ENCODE results near the gene GPR68. TPM values are rescaled to one million over a fixed set of nuclear protein-coding genes. Genes with fewer than 3 reads are reported as not detected.

GPR68 gene
- total and polyA plus RNA-seq, 2 donors (not counting 1 experiment from before 2014, with no cell fraction given), result 0.31 to 0.34 TPM

DNA sequence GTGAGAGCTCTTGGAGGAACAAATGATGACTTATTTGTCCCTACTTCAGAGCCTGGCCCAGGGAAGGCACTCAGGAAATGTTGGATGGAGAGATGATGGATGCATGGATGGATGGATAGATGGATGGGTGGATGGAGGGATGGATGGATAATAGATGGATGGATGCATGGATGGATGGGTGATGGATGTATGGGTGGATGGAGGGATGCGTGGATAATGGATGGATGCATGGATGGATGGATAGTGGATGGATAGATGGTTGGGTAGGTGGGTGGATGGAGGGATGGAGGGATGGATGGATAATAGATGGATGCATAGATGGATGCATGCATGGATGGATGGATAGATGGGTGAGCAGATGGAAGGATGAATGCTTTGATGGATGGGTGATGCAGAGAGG lies 23.2 kb downstream of the GPR68 start:
- Histone ChIP-seq H3K36me3 (replicated peaks in 1 of 2; ENCODE audit: control extremely low read depth in 1 of 2, control insufficient read depth in 1 of 2, extremely low read depth in 1 of 2, insufficient read depth in 2 of 2, low read length in 1 of 2) (peaks cover 0 to 43% of the 10 kb centered on the region in 2 experiments), H3K4me3 (ENCODE audit: control extremely low read depth in 1 of 5, extremely low read depth in 1 of 5, insufficient read depth in 1 of 5, low read depth in 2 of 5, low read length in 4 of 5) (no peak overlapping the region), H3K27me3 (replicated peaks in 1 of 4; ENCODE audit: control extremely low read depth in 1 of 4, control insufficient read depth in 3 of 4, insufficient read depth in 4 of 4, low read length in 3 of 4) (no peaks in the 10 kb centered on the region), H4K20me1 (ENCODE audit: control insufficient read depth, insufficient read depth, low read length, poor library complexity, severe bottlenecking) (no peaks in the 10 kb centered on the region), H2AFZ (ENCODE audit: insufficient read depth, low read depth, low read length, poor library complexity, severe bottlenecking) (no peak overlapping the region), H3K27ac (ENCODE audit: low read length in 2 of 2) (no peak overlapping the region), H3K9ac (ENCODE audit: low read length) (no peak overlapping the region), H3K4me1 (ENCODE audit: control insufficient read depth in 2 of 2, insufficient read depth in 2 of 2, low read length in 2 of 2) (peaks cover 3 to 4% of the 10 kb centered on the region in 2 donors), H3K79me2 (ENCODE audit: control insufficient read depth, insufficient read depth, low read length) (no peaks in the 10 kb centered on the region), H3K9me3 (ENCODE audit: control extremely low read depth in 1 of 3, control insufficient read depth in 2 of 3, insufficient read depth in 1 of 3, low read length in 2 of 3) (no peaks in the 10 kb centered on the region), H3K4me2 (replicated peaks; ENCODE audit: low read depth, low read length, poor library complexity, severe bottlenecking) (no peak overlapping the region)
- no peak for DNase-seq
- ATAC-seq (ENCODE audit: low read depth), result no peak
- ChIA-PET CTCF (no interaction called here), POLR2A (no interaction called here)
- intact Hi-C loops (cut with micrococcal nuclease), result no loop called here
- no peaks in the 10 kb centered on the region for H3K9me3 Mint-ChIP-seq (ENCODE audit: insufficient read depth)
- TF ChIP-seq, protein P1, sequence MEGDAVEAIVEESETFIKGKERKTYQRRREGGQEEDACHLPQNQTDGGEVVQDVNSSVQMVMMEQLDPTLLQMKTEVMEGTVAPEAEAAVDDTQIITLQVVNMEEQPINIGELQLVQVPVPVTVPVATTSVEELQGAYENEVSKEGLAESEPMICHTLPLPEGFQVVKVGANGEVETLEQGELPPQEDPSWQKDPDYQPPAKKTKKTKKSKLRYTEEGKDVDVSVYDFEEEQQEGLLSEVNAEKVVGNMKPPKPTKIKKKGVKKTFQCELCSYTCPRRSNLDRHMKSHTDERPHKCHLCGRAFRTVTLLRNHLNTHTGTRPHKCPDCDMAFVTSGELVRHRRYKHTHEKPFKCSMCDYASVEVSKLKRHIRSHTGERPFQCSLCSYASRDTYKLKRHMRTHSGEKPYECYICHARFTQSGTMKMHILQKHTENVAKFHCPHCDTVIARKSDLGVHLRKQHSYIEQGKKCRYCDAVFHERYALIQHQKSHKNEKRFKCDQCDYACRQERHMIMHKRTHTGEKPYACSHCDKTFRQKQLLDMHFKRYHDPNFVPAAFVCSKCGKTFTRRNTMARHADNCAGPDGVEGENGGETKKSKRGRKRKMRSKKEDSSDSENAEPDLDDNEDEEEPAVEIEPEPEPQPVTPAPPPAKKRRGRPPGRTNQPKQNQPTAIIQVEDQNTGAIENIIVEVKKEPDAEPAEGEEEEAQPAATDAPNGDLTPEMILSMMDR (IDR thresholded peaks at IDR 0.05), result no peak
- TF ChIP-seq EZH2 (IDR thresholded peaks at IDR 0.05; ENCODE audit: borderline replicate concordance, insufficient read depth, low read depth, low read length, poor library complexity, severe bottlenecking), result no peak
- H3K27ac Mint-ChIP-seq, result no peak overlapping the region
- 100% methylated on average over 1 of the region's 1 CpG for WGBS (ENCODE audit: insufficient coverage)
- no peaks in the 10 kb centered on the region for H3K27me3 Mint-ChIP-seq
- H3K4me1 Mint-ChIP-seq, result peaks cover 5% of the 10 kb centered on the region
- no peak overlapping the region for H3K4me3 Mint-ChIP-seq

DNA sequence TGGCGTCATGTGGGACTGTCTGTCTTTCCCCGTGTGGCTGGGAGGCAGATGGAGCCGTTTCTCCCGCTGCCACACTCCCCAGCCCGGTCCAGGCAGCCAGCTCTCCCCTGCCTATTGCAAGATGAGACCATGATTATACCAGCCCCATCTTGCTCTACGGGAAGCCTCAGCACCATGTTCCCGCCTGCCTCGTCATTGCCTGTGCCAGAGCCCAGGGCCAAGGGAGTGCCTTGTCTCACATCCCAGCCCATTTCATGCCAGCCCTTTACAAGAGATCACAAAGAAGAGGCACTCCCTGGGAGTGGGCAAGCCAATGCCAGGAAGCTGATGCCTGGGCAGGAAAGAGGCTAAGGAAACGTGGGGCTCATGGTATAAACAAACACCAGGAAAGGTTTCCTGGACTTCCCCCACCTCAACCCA lies 23.9 kb downstream of the GPR68 start:
- no peak overlapping the region for H3K9ac ChIP-seq (ENCODE audit: low read length)
- H3K4me1 ChIP-seq (ENCODE audit: control insufficient read depth in 2 of 2, insufficient read depth in 2 of 2, low read length in 2 of 2), result no peaks in the 10 kb centered on the region
- Mint-ChIP-seq H3K27me3 (no peaks in the 10 kb centered on the region), H3K27ac (no peak overlapping the region), H3K9me3 (ENCODE audit: insufficient read depth) (no peaks in the 10 kb centered on the region), H3K4me3 (no peak overlapping the region), H3K4me1 (no peaks in the 10 kb centered on the region)
- no peak overlapping the region for H2AFZ ChIP-seq (ENCODE audit: insufficient read depth, low read depth, low read length, poor library complexity, severe bottlenecking)
- peaks cover 0 to 49% of the 10 kb centered on the region in 2 experiments for H3K36me3 ChIP-seq (replicated peaks in 1 of 2; ENCODE audit: control extremely low read depth in 1 of 2, control insufficient read depth in 1 of 2, extremely low read depth in 1 of 2, insufficient read depth in 2 of 2, low read length in 1 of 2)
- H3K9me3 ChIP-seq (ENCODE audit: control extremely low read depth in 1 of 3, control insufficient read depth in 2 of 3, insufficient read depth in 1 of 3, low read length in 2 of 3), result no peaks in the 10 kb centered on the region
- H3K4me2 ChIP-seq (replicated peaks; ENCODE audit: low read depth, low read length, poor library complexity, severe bottlenecking), result no peak overlapping the region
- intact Hi-C loops (cut with micrococcal nuclease), result no loop called here
- WGBS (ENCODE audit: insufficient coverage), result 98% methylated on average over 6 of the region's 9 CpGs
- no peaks in the 10 kb centered on the region for H3K27me3 ChIP-seq (replicated peaks in 1 of 4; ENCODE audit: control extremely low read depth in 1 of 4, control insufficient read depth in 3 of 4, insufficient read depth in 4 of 4, low read length in 3 of 4)
- ChIA-PET POLR2A (interaction anchor here (1.1 kb wide), 1 partner anchor 23 kb away, joined by 4 read pairs; no protein-coding TSS in a partner anchor), CTCF (interaction anchor here (0.8 to 1.6 kb wide), 2 partner anchors 21 to 43 kb away, joined by 3 to 6 read pairs; no protein-coding TSS in a partner anchor)
- no peak overlapping the region for H3K27ac ChIP-seq (ENCODE audit: low read length in 2 of 2)
- DNase-seq, result no peak
- TF ChIP-seq EZH2 (IDR thresholded peaks at IDR 0.05; ENCODE audit: borderline replicate concordance, insufficient read depth, low read depth, low read length, poor library complexity, severe bottlenecking), result no peak
- TF ChIP-seq, protein P1 (IDR thresholded peaks at IDR 0.05), result no peak
- no peaks in the 10 kb centered on the region for H3K79me2 ChIP-seq (ENCODE audit: control insufficient read depth, insufficient read depth, low read length)
- ATAC-seq (ENCODE audit: low read depth), result no peak
- no peak overlapping the region for H3K4me3 ChIP-seq (ENCODE audit: control extremely low read depth in 1 of 5, extremely low read depth in 1 of 5, insufficient read depth in 1 of 5, low read depth in 2 of 5, low read length in 4 of 5)
- no peaks in the 10 kb centered on the region for H4K20me1 ChIP-seq (ENCODE audit: control insufficient read depth, insufficient read depth, low read length, poor library complexity, severe bottlenecking)
